SW 1271 (cell line): Measurements from ENCODE around the gene GALR3.
A peak's percentile ranks its signal among the peaks of the same experiment; 100 is the strongest.
"Not testable (repeated sequence)": the region's sequence is repeated elsewhere in the genome, so short reads cannot be mapped to it uniquely, and the experiment has no call there.

Experiments
- DNase-seq, 2 experiments: peaks; one replicate each; lab custom pipeline; 2025; lab: John Stamatoyannopoulos, UW

The GALR3 gene, protein sequence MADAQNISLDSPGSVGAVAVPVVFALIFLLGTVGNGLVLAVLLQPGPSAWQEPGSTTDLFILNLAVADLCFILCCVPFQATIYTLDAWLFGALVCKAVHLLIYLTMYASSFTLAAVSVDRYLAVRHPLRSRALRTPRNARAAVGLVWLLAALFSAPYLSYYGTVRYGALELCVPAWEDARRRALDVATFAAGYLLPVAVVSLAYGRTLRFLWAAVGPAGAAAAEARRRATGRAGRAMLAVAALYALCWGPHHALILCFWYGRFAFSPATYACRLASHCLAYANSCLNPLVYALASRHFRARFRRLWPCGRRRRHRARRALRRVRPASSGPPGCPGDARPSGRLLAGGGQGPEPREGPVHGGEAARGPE

DNA sequence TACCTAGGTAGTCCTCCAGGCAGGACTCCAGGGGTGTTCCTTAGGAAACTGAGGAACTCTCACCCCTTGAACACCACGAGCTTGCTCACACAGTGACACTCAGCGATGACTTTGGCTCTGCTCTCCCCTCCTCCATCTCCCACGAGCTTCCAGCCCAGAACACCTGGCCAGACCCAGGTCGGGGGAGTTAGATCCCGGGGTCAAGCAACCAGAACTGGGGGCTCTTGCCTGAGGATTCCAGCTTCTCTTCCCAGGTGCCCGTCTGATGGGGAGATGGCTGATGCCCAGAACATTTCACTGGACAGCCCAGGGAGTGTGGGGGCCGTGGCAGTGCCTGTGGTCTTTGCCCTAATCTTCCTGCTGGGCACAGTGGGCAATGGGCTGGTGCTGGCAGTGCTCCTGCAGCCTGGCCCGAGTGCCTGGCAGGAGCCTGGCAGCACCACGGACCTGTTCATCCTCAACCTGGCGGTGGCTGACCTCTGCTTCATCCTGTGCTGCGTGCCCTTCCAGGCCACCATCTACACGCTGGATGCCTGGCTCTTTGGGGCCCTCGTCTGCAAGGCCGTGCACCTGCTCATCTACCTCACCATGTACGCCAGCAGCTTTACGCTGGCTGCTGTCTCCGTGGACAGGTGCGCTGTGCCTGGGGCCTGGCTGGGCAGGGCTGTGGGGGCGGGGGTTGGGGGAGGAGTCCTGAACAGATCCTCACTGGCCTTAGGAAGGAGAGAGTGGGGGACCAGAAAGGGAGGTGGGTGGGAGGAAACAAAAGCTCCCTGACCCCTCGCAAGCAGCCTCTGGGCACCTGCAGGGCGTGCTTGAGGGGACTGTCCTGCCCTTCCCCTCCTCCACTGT, at the start of gene GALR3:
GALR3 (plus strand) TSS at position 249 of the 852 bp plus-strand sequence; CDS start at position 274, 25 bp downstream.
- no peak for DNase-seq

DNA sequence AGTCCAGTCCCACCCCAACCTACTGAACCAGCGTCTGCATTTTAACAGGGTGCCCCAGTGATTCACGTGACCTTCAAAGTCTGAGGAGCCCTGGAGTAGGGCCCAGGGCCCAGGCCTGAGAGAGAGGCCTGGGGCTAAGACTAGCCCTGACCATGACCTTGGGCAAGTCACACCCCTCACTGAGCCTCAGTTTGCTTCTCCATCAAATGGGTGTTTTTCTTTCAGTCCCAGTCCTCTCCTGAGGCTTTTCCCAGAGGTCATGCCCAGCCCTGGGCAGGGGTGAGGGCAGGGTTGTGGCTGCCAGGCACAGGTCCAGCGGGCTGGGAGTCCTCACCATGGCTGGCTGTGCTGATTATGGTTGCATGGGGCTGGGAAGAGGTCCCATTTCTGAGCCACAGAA, 48.5 kb upstream of the GALR3 start:
- no peak for DNase-seq

DNA sequence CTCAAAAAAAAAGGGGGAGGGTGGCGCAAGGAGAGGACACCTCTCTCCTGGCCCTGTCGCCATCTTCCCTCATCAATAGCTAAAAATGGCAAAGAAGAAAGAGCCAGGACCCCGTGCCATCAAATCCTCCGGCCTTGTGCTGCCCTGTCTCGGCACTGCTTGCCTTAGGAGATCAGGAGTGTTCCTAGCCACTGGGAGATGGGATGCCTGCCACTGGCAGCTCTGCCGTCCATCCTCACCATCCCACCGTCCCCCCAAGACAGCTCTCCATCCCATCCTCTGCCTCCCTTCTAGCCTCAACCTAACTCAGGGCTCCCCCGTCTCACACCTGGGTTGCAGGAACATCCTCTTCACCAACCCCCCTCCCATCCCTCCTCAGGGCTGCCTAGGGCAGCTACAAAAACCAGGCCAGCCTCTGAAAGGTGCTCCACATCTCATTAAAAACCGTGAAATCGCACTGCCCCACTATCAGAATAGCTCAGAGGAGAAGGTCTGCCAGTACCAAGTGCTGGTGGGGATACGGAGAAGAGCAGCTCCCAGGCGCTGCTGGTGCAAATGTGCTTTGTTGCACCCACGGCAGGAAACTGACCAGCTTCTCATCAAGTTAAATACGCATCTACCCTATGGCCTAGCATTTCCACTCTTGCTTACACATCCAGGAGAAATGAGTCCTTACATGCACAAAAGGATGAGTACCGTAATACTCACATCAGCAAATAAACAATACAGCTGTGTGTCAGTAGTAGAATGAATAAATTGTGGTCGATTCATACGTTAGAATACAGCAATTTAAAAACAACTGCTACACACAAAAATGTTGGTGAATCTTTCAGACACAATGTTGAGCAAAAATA, 47.2 kb upstream of the GALR3 start:
- DNase-seq, result no peak

DNA sequence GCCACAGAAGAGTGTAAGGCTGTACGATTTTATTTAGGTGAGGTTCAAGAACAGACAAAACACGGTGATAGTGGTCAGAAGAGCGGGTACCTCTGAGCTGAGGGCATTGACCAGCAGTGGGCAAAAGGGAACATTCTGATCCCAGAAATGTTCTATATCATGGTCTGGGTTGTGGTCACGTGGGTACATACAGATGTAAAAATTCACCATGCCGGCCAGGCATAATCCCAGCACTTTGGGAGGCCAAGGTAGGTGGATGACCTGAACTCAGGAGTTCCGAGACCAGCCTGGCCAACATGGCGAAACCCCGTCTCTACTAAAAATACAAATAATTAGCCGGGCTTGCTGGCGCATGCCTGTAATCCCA, 46.6 kb upstream of the GALR3 start:
- DNase-seq, result no peak

DNA sequence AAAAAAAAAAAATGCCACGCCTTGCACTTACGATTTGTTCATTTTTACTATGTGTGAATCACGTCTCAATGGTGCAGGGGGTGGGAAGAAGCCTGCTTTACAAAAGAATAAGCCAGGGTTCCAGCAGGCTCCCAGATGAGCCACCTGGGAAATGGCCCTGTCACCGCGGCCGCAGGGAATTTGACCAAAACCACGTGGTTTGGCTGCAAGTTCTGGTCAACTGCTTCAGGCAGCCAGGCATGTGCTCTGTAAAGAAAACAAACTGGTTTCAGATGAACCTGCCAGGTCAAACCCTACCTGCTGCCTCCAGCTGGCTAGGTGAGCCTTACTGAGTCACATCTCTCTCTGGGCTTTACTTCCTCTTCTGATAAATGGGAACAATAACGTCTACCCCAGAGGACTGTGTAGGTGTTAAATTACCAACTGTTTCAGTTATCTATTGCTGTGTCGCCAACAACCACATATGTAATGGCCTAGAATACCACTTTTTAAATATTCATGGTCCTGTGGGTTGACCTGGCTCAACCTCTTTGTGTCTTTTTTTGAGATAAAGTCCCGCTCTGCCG, 46.0 kb upstream of the GALR3 start:
- DNase-seq, result peak in 1 of 2 experiments; percentile 31

DNA sequence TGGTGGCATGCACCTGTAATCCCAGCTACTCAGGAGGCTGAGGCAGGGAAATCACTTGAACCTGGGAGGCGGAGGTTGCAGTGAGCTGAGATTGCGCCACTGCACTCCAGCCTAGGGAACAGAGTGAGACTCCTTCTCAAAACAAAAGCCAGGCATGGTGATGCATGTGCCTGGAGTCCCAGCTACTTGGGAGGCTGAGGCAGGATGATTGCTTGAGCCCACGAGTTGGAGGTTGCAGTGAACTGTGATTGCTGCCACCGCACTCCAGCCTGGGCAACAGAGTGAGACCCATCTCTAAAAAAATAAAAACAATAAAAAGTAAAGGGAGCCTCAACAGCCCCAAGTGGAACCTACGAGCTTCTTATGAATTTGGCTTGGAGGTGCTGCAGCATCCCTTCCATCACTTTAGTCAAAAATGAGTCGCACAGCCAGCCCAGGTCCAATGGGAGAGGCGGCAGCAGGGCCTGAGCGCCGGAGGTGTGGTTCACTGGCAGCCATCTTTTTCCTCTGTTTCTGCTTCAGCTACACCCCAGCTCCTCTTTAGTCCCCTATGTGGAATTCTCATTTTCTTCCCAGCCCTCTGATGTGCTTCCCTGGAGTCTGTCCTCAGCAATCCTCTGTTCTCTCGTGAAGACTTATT, 44.7 kb upstream of the GALR3 start:
- no peak for DNase-seq

DNA sequence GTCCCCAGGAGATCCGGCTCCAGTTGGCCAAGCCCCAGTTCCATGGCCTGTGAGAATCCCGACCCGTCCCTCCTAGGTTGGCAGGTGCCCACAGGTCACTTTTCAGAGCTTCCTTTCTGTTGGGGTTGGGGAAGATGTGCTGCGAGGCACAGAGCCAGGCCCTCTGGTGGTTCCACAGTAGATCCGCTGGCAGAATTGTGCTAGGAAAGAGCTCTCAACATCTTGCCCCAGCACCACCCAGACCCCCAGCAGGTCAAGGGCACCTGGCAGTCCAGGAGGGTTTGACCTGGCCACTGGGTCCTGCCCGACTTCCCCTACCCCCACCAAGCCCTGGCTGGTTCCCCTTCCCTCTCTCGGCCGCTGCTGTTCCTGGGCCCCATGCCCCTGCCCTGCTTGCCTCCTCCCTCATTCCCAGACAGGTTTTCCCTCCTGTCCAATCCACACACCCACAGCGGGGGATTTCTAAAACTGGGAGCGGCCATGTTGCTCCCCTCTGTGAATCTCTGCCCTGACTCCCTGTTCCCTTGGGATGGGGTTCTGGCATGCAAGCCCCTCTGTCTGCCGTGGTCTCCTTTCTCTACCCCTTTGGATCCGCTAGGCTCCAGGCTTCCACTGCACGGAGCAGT, 41.6 kb upstream of the GALR3 start:
- no peak for DNase-seq

DNA sequence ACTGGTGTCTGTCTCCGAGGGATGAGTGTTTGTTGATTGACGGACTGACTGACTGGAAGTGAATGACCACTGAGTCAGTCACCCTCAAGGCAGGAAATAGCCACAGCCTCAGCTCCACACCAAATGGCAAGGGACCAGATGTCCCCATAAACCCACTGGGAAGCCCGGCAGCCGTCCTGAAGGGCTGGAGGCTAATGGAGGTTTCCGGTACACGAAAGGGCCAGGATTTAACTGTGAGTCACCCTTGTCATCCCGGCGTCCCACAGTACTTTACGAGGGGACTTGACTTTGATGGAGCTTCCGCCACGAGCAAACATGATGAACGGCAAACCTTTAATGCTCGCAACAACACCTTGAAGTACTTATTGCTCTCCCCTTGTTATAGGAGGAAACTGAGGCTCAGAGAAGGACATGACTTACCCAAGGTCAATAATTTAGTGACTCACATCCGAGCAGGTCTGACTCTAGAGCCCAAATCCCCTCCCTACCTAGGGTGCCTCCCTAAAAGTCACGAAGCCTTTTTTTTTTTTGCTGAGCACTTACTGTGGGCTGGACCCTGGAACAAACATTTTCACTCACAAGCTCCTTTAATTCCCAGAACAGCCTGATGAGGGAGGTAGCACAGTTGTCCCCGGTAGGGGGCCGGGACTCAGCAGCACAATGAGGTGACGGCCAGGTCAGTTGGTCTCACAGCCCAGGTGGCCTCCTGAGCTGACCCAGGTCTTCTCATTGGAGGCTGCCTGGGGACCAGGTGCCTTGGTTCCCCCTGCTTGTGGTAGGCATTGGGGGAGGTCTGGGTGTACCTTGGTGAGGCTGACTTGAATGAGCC, 40.6 kb upstream of the GALR3 start:
- no peak for DNase-seq

DNA sequence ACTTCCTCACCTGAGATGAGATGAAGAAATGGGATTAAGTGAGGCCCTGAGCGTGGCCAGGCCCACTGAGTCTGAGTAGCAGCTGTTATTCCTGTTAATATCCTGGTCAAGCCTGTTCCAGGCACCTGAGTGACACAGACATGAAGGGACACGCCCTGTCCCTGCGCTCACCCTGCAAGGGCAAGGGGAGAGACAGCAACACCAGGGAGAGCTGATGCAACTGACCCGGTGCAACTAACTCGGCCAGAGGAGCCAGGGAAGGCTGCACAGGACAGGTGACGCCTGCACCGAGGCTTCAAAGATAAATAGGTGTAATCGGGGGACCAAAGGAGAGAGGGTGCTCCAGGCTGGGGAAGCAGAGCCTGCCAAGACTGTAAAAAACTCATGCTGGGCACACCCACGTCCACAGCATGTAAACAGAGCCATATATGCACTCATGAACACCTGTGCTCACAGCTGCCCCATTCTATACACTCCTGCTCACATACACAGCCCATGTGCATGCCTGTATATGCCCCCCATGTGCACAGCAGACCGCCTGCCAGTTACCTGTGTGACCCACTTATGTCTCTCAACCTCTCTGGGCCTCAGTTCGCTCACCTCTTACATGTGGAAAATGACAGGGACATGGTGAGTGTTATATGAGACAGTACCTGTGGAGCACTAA, 38.2 kb upstream of the GALR3 start:
- DNase-seq, result no peak

DNA sequence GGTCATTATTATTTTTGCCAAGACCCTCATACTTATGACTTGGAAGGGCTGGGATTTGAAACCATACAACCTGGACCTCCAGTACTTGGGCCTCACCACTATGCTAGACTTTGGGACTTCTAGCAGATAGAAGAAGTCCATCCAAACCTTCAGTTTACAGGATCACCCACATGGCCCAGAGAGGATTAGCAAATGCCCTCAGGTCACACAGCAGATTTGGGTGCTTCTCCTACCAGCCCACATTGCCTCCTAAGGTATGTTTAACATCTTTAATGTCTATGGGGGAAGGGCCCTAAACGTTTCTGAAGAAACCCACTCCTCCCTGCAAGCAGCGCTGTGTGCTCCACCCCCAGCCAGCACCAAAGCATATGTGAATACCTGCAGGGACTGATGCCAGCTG, 32.9 kb upstream of the GALR3 start:
- no peak for DNase-seq

DNA sequence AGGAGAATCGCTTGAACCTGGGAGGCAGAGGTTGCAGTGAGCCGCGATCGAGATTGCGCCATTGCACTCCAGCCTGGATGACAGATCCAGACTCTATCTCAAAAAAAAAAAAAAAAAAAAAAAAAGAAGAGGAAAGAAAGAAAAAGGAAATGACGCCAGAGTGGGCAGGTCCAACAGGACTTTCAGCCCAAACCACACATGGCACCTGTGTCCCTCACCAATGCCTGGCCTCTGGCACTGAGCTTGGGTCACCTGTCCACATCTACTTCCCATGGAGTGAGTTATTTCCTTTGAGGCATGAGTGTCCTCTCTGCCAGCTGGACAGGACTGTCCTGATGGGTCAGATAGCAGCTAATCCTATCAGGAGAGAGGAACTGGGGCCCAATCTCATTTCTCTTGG, 30.7 kb upstream of the GALR3 start:
- DNase-seq, result no peak

DNA sequence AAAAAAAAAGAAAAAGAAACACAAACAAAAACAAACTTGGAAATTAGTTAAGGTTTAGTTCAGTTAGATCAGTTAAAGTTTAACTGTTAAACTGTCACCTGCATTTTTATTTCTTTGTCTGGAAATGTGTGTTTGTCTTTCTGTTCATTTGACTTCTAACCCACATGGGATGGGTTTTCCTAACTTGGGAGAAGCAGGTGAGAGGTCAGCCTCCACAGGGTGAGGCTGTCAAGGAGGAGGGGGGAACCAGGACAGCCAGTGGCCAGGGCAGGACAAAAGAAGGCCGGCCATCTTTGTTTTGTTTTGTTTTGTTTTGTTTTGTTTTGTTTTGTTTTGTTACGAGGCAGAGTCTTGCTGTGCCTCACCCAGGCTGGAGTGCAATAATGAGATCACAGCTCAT, 28.8 kb upstream of the GALR3 start:
- no peak for DNase-seq

DNA sequence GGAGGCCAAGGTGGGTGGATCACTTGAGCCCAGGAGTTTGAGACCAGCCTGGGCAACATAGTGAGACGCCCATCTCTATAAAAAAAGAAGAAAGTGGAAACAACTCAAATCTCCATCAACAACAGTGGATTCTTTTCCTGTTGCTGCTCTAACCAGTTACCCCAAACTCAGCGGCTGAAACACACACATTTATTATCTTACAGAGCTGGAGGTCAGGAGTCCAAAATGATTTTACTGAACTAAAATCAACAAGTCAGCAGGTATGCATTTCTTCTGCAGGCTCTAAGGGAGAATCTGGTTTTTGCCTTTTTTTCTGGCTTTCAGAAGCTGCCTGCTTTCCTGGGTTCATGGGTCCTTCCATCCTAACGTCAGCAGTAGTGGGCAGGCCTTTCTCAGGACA, 27.1 kb upstream of the GALR3 start:
- no peak for DNase-seq

DNA sequence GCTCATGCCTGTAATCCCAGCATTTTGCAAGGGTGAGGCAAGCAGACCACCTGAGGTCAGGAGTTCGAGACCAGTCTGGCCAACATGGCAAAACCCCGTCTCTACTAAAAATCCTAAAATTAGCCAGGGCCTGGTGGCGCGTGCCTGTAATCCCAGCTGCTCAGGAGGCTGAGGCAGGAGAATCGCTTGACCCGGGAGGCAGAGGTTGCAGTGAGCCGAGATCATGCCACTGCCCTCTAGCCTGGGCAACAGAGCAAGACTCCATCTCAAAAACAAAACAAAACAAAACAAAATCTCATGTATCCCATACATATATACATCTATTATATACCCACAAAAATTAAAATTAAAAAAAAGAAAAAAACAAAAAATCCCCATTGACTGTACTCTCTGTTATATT, 25.9 kb upstream of the GALR3 start:
- DNase-seq, result not testable (repeated sequence)

DNA sequence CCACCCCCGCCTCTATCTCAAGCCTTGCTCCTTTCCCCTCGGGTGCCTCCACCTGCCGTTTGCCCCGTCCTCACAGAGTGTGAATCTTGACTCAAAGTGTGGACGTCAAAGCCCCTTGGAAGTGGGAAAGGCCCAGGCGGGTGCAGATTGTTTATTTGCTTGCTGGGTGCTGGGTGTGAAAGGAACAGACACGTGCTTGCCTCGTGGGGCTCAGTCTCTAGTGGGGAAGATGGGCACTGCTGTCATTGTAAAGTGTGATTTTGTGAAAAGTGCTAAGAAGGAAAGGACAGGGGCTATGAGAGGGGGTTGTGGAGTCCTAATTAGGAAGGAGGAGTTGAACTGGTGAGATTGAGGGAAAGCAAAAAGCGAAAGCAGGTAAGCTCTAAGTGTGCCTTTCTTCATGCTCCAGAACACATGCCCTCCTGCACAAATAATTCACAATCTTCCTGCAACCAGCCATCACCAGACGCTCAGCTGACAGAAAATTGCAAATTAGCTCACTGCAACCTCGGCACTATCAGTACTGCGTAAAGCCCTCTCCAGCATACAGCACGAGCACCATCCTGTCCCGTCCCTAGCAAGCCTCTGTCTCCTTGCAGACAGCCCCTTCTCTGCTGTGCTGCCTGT, 25.2 kb upstream of the GALR3 start:
- no peak for DNase-seq

DNA sequence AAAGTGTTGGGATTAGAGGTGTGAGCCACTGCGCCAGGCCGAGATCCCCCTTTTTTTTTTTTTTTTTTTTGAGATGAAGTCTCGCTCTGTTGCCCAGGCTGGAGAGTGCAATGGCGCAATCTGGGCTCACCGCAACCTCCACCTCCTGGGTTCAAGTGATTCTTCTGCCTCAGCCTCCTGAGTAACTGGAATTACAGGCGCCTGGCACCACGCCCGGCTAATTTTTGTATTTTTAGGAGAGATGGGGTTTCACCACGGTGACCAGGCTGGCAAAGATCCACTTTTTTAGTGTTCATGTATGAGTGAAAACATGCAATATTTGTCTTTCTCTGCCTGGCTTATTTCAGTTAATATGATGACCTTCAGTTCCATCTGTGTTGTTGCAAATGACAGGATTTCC, 23.2 kb upstream of the GALR3 start:
- DNase-seq, result not testable (repeated sequence)

DNA sequence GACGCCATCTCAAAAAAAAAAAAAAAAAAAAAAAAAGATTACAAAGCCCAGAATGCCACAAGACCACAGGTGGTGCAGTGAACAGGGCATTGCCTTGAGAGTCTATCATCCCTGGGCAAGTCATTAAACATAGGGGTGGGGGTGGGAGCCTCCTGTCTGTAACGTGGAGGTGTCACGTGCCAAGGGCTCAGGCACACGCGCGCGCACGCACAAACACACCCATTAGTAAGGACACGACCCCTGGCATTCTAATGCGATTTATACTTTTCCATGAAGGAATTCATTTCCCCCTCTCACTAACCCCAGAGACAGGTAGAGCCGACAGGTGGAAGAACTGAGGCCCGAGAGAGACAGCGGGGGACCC, 21.3 kb upstream of the GALR3 start:
- no peak for DNase-seq

DNA sequence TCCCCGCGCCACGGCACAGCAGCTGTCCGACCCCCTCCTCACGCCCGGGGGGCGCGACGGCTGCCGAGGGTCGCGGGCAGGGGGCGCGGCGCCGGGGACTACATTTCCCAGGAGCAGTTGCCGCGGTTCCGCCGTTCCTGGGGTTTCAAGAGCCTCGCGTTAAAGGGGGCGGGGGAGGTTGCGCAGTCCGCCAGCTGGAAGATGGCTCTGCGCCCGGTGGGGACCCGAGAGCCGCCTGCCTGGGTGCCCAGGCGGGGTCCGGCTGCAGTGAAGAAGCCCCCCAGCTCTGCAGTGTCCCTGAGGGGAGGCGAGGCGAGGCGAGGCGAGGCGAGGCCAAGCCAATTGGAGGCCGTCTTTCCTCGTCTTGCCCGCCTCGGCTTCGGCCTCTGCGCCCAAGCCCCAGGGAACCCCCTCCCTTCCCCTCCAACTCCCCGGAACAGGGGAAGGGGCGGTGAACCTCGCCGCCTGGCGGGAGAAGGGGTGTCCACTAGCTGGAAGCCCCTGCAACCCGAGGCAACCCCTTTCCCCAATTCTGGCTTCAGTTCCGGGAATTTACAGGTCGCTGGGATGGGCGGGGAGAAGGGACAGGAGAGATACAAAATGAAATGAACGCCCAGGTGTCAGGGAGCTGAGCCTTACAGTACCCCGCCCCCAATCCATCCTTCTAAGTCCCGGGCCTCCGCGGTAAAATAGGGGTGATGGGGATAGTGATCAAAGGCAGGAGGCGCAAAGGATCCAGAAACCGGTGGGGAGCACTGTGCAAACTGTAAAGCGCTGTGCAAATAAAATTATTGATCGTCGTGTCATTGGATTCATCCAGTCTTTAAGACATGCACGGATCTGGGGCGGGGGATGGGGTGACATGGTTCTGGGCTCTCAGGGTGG, 20.6 kb upstream of the GALR3 start:
- peak in 1 of 2 experiments; percentile 11 for DNase-seq
